Liver (tissue), 3 donors: ENCODE data around the gene PCNX3.

ENCODE experiments used
- ATF3 ChIP-seq: IDR thresholded peaks from 2 replicates; pipeline ENCODE4 v1.6.1; 2016; ENCODE audit warnings: antibody characterized with exemption
- CTCF ChIP-seq: fragments of 150-350 bp; IDR thresholded peaks from 2 replicates; pipeline ENCODE4 v1.5.1; 2017; ENCODE audit warnings: improper control_type of control experiment, low read depth, low read length; ENCODE audit not compliant: missing input control
- GABPA ChIP-seq, 2 donors: IDR thresholded peaks in 1 of 2; conservative IDR thresholded peaks in 1 of 2; 2 replicates each; pipeline ENCODE4 v1.6.1; 2016; ENCODE audit warnings: antibody characterized with exemption in 2 of 2, mild to moderate bottlenecking in 1 of 2, moderate library complexity in 1 of 2
- HNF4G ChIP-seq: IDR thresholded peaks from 2 replicates; pipeline ENCODE4 v1.6.1; 2016; ENCODE audit warnings: antibody characterized with exemption
- MAX ChIP-seq: IDR thresholded peaks from 2 replicates; pipeline ENCODE4 v1.6.1; 2016; ENCODE audit warnings: antibody characterized with exemption
- NR2F2 ChIP-seq: IDR thresholded peaks from 2 replicates; pipeline ENCODE4 v1.6.1; 2016; ENCODE audit warnings: antibody characterized with exemption
- RAD21 ChIP-seq, 2 donors: IDR thresholded peaks; 2 replicates each; pipeline ENCODE4 v1.6.1; 2016; ENCODE audit warnings: antibody characterized with exemption in 2 of 2, mild to moderate bottlenecking in 2 of 2
- REST ChIP-seq: IDR thresholded peaks from 2 replicates; pipeline ENCODE4 v1.6.1; 2016; ENCODE audit warnings: antibody characterized with exemption, mild to moderate bottlenecking
- RXRA ChIP-seq, 2 donors: IDR thresholded peaks; 2 replicates each; pipeline ENCODE4 v1.6.1; 2017 to 2018; ENCODE audit warnings: antibody characterized with exemption in 2 of 2, mild to moderate bottlenecking in 1 of 2
- SP1 ChIP-seq: IDR thresholded peaks from 2 replicates; pipeline ENCODE4 v1.6.1; 2018; ENCODE audit warnings: antibody characterized with exemption, mild to moderate bottlenecking
- TAF1 ChIP-seq: conservative IDR thresholded peaks from 2 replicates; pipeline ENCODE4 v1.6.1; 2016; ENCODE audit warnings: antibody characterized with exemption, mild to moderate bottlenecking
- YY1 ChIP-seq: IDR thresholded peaks from 2 replicates; pipeline ENCODE4 v1.6.1; 2016; ENCODE audit warnings: antibody characterized with exemption, mild to moderate bottlenecking
- ZBTB33 ChIP-seq: IDR thresholded peaks from 2 replicates; pipeline ENCODE4 v1.6.1; 2016; ENCODE audit warnings: antibody characterized with exemption
- donor health status: healthy.
- donor health status: healthy.

- TF ChIP-seq MAX (no peak), CTCF (no peak), GABPA (IDR thresholded peaks at IDR 0.05 in 1 of 2, conservative IDR thresholded peaks at IDR 0.05 in 1 of 2) (no peak), RXRA (IDR thresholded peaks at IDR 0.05) (no peak), TAF1 (no peak), SP1 (no peak), REST (no peak), ZBTB33 (no peak), YY1 (no peak), HNF4G (no peak), RAD21 (IDR thresholded peaks at IDR 0.05) (no peak), NR2F2 (no peak), ATF3 (no peak)
Observed at GRCh38 chr11:65642014-65642671, 26.6 kb downstream of the PCNX3 start.
